ENCODE results near the gene SLC25A13.
"Not testable (repeated sequence)": the region's sequence is repeated elsewhere in the genome, so short reads cannot be mapped to it uniquely, and the experiment has no call there.

The SLC25A13 gene

GRCh38 chr7:96303105-96303685 is 18.7 kb downstream of the SLC25A13 start:
- Histone ChIP-seq H3K4me3 (ENCODE audit: low read length in 2 of 2) (no peak overlapping the region), H3K9me3 (ENCODE audit: control insufficient read depth in 2 of 2, low read length in 2 of 2) (no peaks in the 10 kb centered on the region), H3K27ac (ENCODE audit: low read depth in 2 of 2, low read length in 2 of 2) (peak overlapping the region; percentile 23 to 52), H3K27me3 (ENCODE audit: control insufficient read depth in 2 of 2, insufficient read depth in 2 of 2, low read length in 2 of 2) (no peaks in the 10 kb centered on the region), H3K4me1 (ENCODE audit: control insufficient read depth in 2 of 2, insufficient read depth in 2 of 2, low read length in 2 of 2) (peaks cover 3 to 6% of the 10 kb centered on the region in 2 donors), H3K36me3 (ENCODE audit: control insufficient read depth in 2 of 2, insufficient read depth in 2 of 2, low read length in 2 of 2) (peaks cover 0 to 3% of the 10 kb centered on the region in 2 donors), H3K9ac (ENCODE audit: low read depth in 1 of 2, low read length in 2 of 2) (no peak overlapping the region)

DNA sequence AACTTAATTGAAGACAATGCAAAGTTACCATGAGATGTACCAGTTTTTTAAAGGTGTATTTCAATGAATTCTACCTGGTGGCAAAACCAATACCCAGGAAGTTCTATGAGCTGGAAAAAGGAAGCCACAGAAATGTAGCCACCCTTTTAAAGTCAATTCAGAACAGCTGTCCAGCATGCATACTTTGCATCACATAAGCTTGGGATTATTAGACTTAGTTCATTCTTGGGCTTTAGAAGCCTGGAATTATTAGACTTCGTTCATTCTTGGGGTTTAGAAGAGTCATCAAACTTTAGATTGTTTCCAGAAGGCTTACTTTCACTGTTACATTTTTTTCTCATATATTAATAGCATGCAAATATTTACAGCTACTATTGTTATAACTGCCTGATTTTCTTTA is 20.9 kb downstream of the SLC25A13 start:
- no peak overlapping the region for H3K27ac ChIP-seq (ENCODE audit: low read depth in 2 of 2, low read length in 2 of 2)
- peaks cover 0 to 1% of the 10 kb centered on the region in 2 donors for H3K36me3 ChIP-seq (ENCODE audit: control insufficient read depth in 2 of 2, insufficient read depth in 2 of 2, low read length in 2 of 2)
- H3K4me1 ChIP-seq (ENCODE audit: control insufficient read depth in 2 of 2, insufficient read depth in 2 of 2, low read length in 2 of 2): peaks cover 3 to 6% of the 10 kb centered on the region in 2 donors
- H3K9me3 ChIP-seq (ENCODE audit: control insufficient read depth in 2 of 2, low read length in 2 of 2): no peaks in the 10 kb centered on the region
- no peak overlapping the region for H3K4me3 ChIP-seq (ENCODE audit: low read length in 2 of 2)
- no peaks in the 10 kb centered on the region for H3K27me3 ChIP-seq (ENCODE audit: control insufficient read depth in 2 of 2, insufficient read depth in 2 of 2, low read length in 2 of 2)
- no peak overlapping the region for H3K9ac ChIP-seq (ENCODE audit: low read depth in 1 of 2, low read length in 2 of 2)

DNA sequence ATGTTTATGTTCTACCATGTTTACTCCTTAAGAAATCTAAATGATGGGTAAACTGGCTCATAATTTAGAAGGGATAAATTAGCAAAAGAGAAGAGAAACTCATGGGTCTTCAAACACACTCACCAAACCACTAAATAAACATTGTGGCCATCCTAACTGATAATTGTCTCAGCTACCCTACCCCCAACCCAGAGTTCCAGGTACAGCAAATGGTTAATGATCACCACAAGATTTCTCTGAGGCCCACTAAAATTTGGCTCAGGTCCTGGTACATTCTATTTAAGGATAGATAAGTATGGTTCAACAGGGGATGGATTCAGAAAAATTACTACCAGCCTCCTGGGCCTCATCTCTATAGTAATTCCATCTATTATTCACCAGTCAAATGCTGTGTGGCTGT is 21.4 kb downstream of the SLC25A13 start:
- Histone ChIP-seq H3K9me3 (ENCODE audit: control insufficient read depth in 2 of 2, low read length in 2 of 2) (no peaks in the 10 kb centered on the region), H3K4me1 (ENCODE audit: control insufficient read depth in 2 of 2, insufficient read depth in 2 of 2, low read length in 2 of 2) (peaks cover 3 to 6% of the 10 kb centered on the region in 2 donors), H3K36me3 (ENCODE audit: control insufficient read depth in 2 of 2, insufficient read depth in 2 of 2, low read length in 2 of 2) (peaks cover 0 to 3% of the 10 kb centered on the region in 2 donors), H3K27ac (ENCODE audit: low read depth in 2 of 2, low read length in 2 of 2) (no peak overlapping the region), H3K27me3 (ENCODE audit: control insufficient read depth in 2 of 2, insufficient read depth in 2 of 2, low read length in 2 of 2) (no peaks in the 10 kb centered on the region), H3K4me3 (ENCODE audit: low read length in 2 of 2) (no peak overlapping the region), H3K9ac (ENCODE audit: low read depth in 1 of 2, low read length in 2 of 2) (no peak overlapping the region)

- H3K36me3 ChIP-seq (ENCODE audit: control insufficient read depth in 2 of 2, insufficient read depth in 2 of 2, low read length in 2 of 2): peaks cover 0 to 3% of the 10 kb centered on the region in 2 donors
- no peak overlapping the region for H3K27ac ChIP-seq (ENCODE audit: low read depth in 2 of 2, low read length in 2 of 2)
- H3K9me3 ChIP-seq (ENCODE audit: control insufficient read depth in 2 of 2, low read length in 2 of 2): no peaks in the 10 kb centered on the region
- H3K4me3 ChIP-seq (ENCODE audit: low read length in 2 of 2): no peak overlapping the region
- H3K9ac ChIP-seq (ENCODE audit: low read depth in 1 of 2, low read length in 2 of 2): no peak overlapping the region
- H3K27me3 ChIP-seq (ENCODE audit: control insufficient read depth in 2 of 2, insufficient read depth in 2 of 2, low read length in 2 of 2): no peaks in the 10 kb centered on the region
- H3K4me1 ChIP-seq (ENCODE audit: control insufficient read depth in 2 of 2, insufficient read depth in 2 of 2, low read length in 2 of 2): peaks cover 3 to 6% of the 10 kb centered on the region in 2 donors
These were observed 22.4 kb downstream of the SLC25A13 start for GRCh38 chr7:96299496-96299895.

- Histone ChIP-seq H3K27ac (ENCODE audit: low read depth in 2 of 2, low read length in 2 of 2) (no peak overlapping the region), H3K27me3 (ENCODE audit: control insufficient read depth in 2 of 2, insufficient read depth in 2 of 2, low read length in 2 of 2) (no peaks in the 10 kb centered on the region), H3K36me3 (ENCODE audit: control insufficient read depth in 2 of 2, insufficient read depth in 2 of 2, low read length in 2 of 2) (peaks cover 0 to 3% of the 10 kb centered on the region in 2 donors)
These were observed 24.0 kb downstream of the SLC25A13 start for GRCh38 chr7:96297876-96298275.

DNA sequence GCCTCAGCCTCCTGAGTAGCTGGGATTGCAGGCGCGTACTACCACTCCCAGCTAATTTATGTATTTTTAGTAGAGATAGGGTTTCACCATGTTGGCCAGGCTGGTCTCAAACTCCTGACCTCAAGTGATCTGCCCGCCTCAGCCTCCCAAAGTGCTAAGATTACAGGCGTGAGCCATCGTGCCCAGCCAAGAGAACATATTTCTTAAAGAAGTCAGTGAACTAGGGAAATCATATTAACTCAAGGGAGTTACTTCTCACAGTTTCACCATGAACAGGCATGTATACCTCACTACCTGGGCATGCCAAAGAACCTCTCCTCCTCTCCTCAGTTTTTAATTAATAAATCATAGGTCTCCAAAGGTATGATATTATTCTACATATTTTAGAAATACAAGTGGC is 24.5 kb downstream of the SLC25A13 start:
- H3K36me3 ChIP-seq (ENCODE audit: control insufficient read depth in 2 of 2, insufficient read depth in 2 of 2, low read length in 2 of 2); H3K9ac ChIP-seq (ENCODE audit: low read depth in 1 of 2, low read length in 2 of 2); H3K9me3 ChIP-seq (ENCODE audit: control insufficient read depth in 2 of 2, low read length in 2 of 2); H3K4me3 ChIP-seq (ENCODE audit: low read length in 2 of 2); H3K27ac ChIP-seq (ENCODE audit: low read depth in 2 of 2, low read length in 2 of 2); H3K27me3 ChIP-seq (ENCODE audit: control insufficient read depth in 2 of 2, insufficient read depth in 2 of 2, low read length in 2 of 2); H3K4me1 ChIP-seq (ENCODE audit: control insufficient read depth in 2 of 2, insufficient read depth in 2 of 2, low read length in 2 of 2): not testable (repeated sequence)

More at GRCh38 chr7:96297876-96298275, 24.0 kb downstream of the SLC25A13 start:
- Histone ChIP-seq H3K9me3 (ENCODE audit: control insufficient read depth in 2 of 2, low read length in 2 of 2) (no peaks in the 10 kb centered on the region), H3K9ac (ENCODE audit: low read depth in 1 of 2, low read length in 2 of 2) (no peak overlapping the region), H3K4me1 (ENCODE audit: control insufficient read depth in 2 of 2, insufficient read depth in 2 of 2, low read length in 2 of 2) (peaks cover 0 to 2% of the 10 kb centered on the region in 2 donors), H3K4me3 (ENCODE audit: low read length in 2 of 2) (no peak overlapping the region)

GRCh38 chr7:96293911-96294310 is 28.0 kb downstream of the SLC25A13 start:
- not testable (repeated sequence) for H3K27me3 ChIP-seq (ENCODE audit: control insufficient read depth in 2 of 2, insufficient read depth in 2 of 2, low read length in 2 of 2); H3K4me3 ChIP-seq (ENCODE audit: low read length in 2 of 2); H3K9ac ChIP-seq (ENCODE audit: low read depth in 1 of 2, low read length in 2 of 2); H3K27ac ChIP-seq (ENCODE audit: low read depth in 2 of 2, low read length in 2 of 2); H3K4me1 ChIP-seq (ENCODE audit: control insufficient read depth in 2 of 2, insufficient read depth in 2 of 2, low read length in 2 of 2); H3K9me3 ChIP-seq (ENCODE audit: control insufficient read depth in 2 of 2, low read length in 2 of 2); H3K36me3 ChIP-seq (ENCODE audit: control insufficient read depth in 2 of 2, insufficient read depth in 2 of 2, low read length in 2 of 2)

DNA sequence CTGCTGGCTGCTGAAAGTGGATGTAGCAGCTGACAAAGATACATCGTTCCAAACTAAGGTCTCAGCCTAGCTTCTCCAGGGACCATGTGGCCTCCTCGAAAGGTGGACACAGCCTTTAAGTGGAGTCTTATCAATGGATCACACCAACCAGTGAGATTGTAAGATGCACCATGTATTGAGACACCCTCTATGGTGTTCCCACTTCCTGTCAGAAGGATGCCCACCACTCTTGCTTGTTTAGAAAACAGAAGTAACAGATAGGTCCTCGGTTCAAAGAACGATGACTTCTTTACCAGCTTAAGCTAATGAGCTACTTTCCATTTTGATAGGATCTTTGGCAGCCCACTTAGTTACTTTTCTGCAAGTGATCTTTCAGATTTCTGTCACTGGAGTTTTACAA is 34.3 kb downstream of the SLC25A13 start:
- no peak overlapping the region for H3K9ac ChIP-seq (ENCODE audit: low read depth in 1 of 2, low read length in 2 of 2)
- H3K27me3 ChIP-seq (ENCODE audit: control insufficient read depth in 2 of 2, insufficient read depth in 2 of 2, low read length in 2 of 2): no peaks in the 10 kb centered on the region
- H3K27ac ChIP-seq (ENCODE audit: low read depth in 2 of 2, low read length in 2 of 2): no peak overlapping the region
- H3K4me1 ChIP-seq (ENCODE audit: control insufficient read depth in 2 of 2, insufficient read depth in 2 of 2, low read length in 2 of 2): no peaks in the 10 kb centered on the region
- no peaks in the 10 kb centered on the region for H3K9me3 ChIP-seq (ENCODE audit: control insufficient read depth in 2 of 2, low read length in 2 of 2)
- no peaks in the 10 kb centered on the region for H3K36me3 ChIP-seq (ENCODE audit: control insufficient read depth in 2 of 2, insufficient read depth in 2 of 2, low read length in 2 of 2)
- H3K4me3 ChIP-seq (ENCODE audit: low read length in 2 of 2): no peak overlapping the region

DNA sequence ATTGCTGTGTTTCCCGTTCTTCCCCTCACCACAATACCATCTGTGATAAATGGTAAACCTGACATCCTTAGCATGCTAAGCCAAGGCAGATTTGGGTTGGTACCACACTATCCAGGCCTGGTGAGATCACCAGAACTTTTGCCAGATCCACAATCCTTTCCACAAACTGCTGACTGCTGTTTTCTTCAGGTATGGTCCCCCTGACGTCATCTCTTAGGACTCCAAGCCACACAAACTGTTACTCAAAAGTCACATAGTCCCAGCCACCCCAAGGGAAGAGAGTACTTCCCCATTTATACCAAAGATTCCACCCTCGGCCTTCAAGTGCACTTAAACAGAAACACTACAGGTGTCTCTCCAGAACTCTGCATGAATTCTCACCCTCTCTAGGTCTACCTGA is 34.8 kb downstream of the SLC25A13 start:
- Histone ChIP-seq H3K9me3 (ENCODE audit: control insufficient read depth in 2 of 2, low read length in 2 of 2) (no peaks in the 10 kb centered on the region), H3K27me3 (ENCODE audit: control insufficient read depth in 2 of 2, insufficient read depth in 2 of 2, low read length in 2 of 2) (no peaks in the 10 kb centered on the region), H3K4me3 (ENCODE audit: low read length in 2 of 2) (no peak overlapping the region), H3K36me3 (ENCODE audit: control insufficient read depth in 2 of 2, insufficient read depth in 2 of 2, low read length in 2 of 2) (no peaks in the 10 kb centered on the region), H3K27ac (ENCODE audit: low read depth in 2 of 2, low read length in 2 of 2) (no peak overlapping the region), H3K9ac (ENCODE audit: low read depth in 1 of 2, low read length in 2 of 2) (no peak overlapping the region), H3K4me1 (ENCODE audit: control insufficient read depth in 2 of 2, insufficient read depth in 2 of 2, low read length in 2 of 2) (no peaks in the 10 kb centered on the region)

DNA sequence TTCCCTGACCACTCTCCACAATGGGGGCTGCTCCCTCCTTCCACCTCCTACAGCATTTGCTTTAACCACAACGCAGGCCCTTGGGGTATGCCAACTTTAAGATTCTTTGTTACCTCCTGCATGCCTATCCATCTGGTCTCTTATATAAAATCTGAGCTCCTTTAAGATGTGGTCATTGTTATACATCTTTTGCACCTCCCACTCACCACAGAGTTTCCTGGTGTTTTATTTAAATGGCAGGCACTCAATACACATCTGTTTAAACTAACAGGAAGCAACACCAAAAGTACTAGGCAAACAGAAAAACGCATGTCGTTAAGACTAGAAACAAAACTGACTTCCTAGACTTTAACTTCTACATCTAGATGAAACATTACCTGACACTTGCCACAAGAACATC is 36.3 kb downstream of the SLC25A13 start:
- H3K27ac ChIP-seq (ENCODE audit: low read depth in 2 of 2, low read length in 2 of 2): peak overlapping the region in 1 of 2 donors; percentile 9
- H3K4me1 ChIP-seq (ENCODE audit: control insufficient read depth in 2 of 2, insufficient read depth in 2 of 2, low read length in 2 of 2): no peaks in the 10 kb centered on the region
- no peak overlapping the region for H3K9ac ChIP-seq (ENCODE audit: low read depth in 1 of 2, low read length in 2 of 2)
- no peaks in the 10 kb centered on the region for H3K27me3 ChIP-seq (ENCODE audit: control insufficient read depth in 2 of 2, insufficient read depth in 2 of 2, low read length in 2 of 2)
- H3K9me3 ChIP-seq (ENCODE audit: control insufficient read depth in 2 of 2, low read length in 2 of 2): no peaks in the 10 kb centered on the region
- H3K36me3 ChIP-seq (ENCODE audit: control insufficient read depth in 2 of 2, insufficient read depth in 2 of 2, low read length in 2 of 2): no peaks in the 10 kb centered on the region
- no peak overlapping the region for H3K4me3 ChIP-seq (ENCODE audit: low read length in 2 of 2)

GRCh38 chr7:96284835-96285234 is 37.1 kb downstream of the SLC25A13 start:
- no peak overlapping the region for H3K9ac ChIP-seq (ENCODE audit: low read depth in 1 of 2, low read length in 2 of 2)
- no peak overlapping the region for H3K4me3 ChIP-seq (ENCODE audit: low read length in 2 of 2)
- H3K9me3 ChIP-seq (ENCODE audit: control insufficient read depth in 2 of 2, low read length in 2 of 2): no peaks in the 10 kb centered on the region
- no peaks in the 10 kb centered on the region for H3K36me3 ChIP-seq (ENCODE audit: control insufficient read depth in 2 of 2, insufficient read depth in 2 of 2, low read length in 2 of 2)
- H3K27me3 ChIP-seq (ENCODE audit: control insufficient read depth in 2 of 2, insufficient read depth in 2 of 2, low read length in 2 of 2): no peaks in the 10 kb centered on the region
- H3K4me1 ChIP-seq (ENCODE audit: control insufficient read depth in 2 of 2, insufficient read depth in 2 of 2, low read length in 2 of 2): no peaks in the 10 kb centered on the region
- no peak overlapping the region for H3K27ac ChIP-seq (ENCODE audit: low read depth in 2 of 2, low read length in 2 of 2)
